Osteoblast (primary cell): ENCODE data around the gene STARD9. TPM values are rescaled to one million over a fixed set of nuclear protein-coding genes. Genes with fewer than 3 reads are reported as not detected.

ENCODE experiments used
- DNase-seq: peaks from one replicate; pipeline ENCODE4 v3.0.0; 2011; ENCODE audit warnings: low spot score, mixed read lengths; ENCODE audit not compliant: insufficient read length; ENCODE audit errors: missing footprints
- H2AFZ ChIP-seq: 2 replicates; pipeline ENCODE4 v1.6.0; 2011; ENCODE audit warnings: mild to moderate bottlenecking, low read length
- H3K27ac ChIP-seq: 2 replicates; pipeline ENCODE4 v1.5.1; 2011; ENCODE audit warnings: mild to moderate bottlenecking, low read depth, low read length, moderate library complexity
- H3K27me3 ChIP-seq: 2 replicates; pipeline ENCODE4 v1.6.0; 2012; ENCODE audit warnings: mild to moderate bottlenecking, control low read depth, inconsistent platforms, low read length, moderate library complexity; ENCODE audit not compliant: insufficient read depth
- H3K36me3 ChIP-seq: 2 replicates; pipeline ENCODE4 v1.5.1; 2011; ENCODE audit warnings: mild to moderate bottlenecking, low read length, control low read depth, moderate library complexity; ENCODE audit not compliant: insufficient read depth
- H3K4me1 ChIP-seq: 2 replicates; pipeline ENCODE4 v1.5.1; 2011; ENCODE audit warnings: mild to moderate bottlenecking, low read length, control low read depth, moderate library complexity; ENCODE audit not compliant: insufficient read depth
- H3K4me2 ChIP-seq: 2 replicates; pipeline ENCODE4 v1.6.0; 2011; ENCODE audit warnings: mild to moderate bottlenecking, low read length; ENCODE audit not compliant: insufficient read depth
- H3K4me3 ChIP-seq: fragments of 200-600 bp; sonication (generic); 3 replicates; pipeline ENCODE4 v1.5.1; 2012; ENCODE audit warnings: mild to moderate bottlenecking, low read length, inconsistent platforms; ENCODE audit not compliant: insufficient read depth
- H3K79me2 ChIP-seq: 2 replicates; pipeline ENCODE4 v1.6.0; 2012; ENCODE audit warnings: mild to moderate bottlenecking, low read length, control low read depth, inconsistent platforms; ENCODE audit not compliant: insufficient read depth
- H3K9me3 ChIP-seq: 2 replicates; pipeline ENCODE4 v1.5.1; 2011; ENCODE audit warnings: low read depth, low read length, control low read depth
- H4K20me1 ChIP-seq: 2 replicates; pipeline ENCODE4 v1.6.0; 2012; ENCODE audit warnings: mild to moderate bottlenecking, low read length, control low read depth; ENCODE audit not compliant: insufficient read depth
- CTCF ChIP-seq: IDR thresholded peaks from 2 replicates; pipeline ENCODE4 v1.5.1; 2011; ENCODE audit warnings: mild to moderate bottlenecking, low read depth, low read length, moderate library complexity; ENCODE audit errors: extremely low read depth
- total RNA-seq: library from RNA; depleted of rRNA; stranded (reverse); fragments of >200 nt; gene quantifications from 2 replicates; pipeline ENCODE4 v1.2.3, GENCODE V29; 2012

Gene STARD9
- total RNA-seq, 1 donor: 9.4 TPM

GRCh38 chr15:42591238-42591934, 16.0 kb downstream of the STARD9 start:
- Histone ChIP-seq H3K36me3 (no peaks in the 10 kb centered on the region), H3K4me3 (no peak overlapping the region), H2AFZ (no peak overlapping the region), H3K4me1 (peaks cover 2% of the 10 kb centered on the region), H3K9me3 (no peaks in the 10 kb centered on the region), H3K79me2 (no peaks in the 10 kb centered on the region), H3K4me2 (no peak overlapping the region), H3K27me3 (no peaks in the 10 kb centered on the region), H4K20me1 (no peaks in the 10 kb centered on the region), H3K27ac (no peak overlapping the region)
- peak; percentile 71 for DNase-seq
- TF ChIP-seq CTCF: peak; percentile 38

- H3K27me3 ChIP-seq: no peaks in the 10 kb centered on the region
- H3K4me1 ChIP-seq: peaks cover 2% of the 10 kb centered on the region
- no peak for DNase-seq
- no peaks in the 10 kb centered on the region for H3K36me3 ChIP-seq
- no peak overlapping the region for H3K4me3 ChIP-seq
- H3K9me3 ChIP-seq: no peaks in the 10 kb centered on the region
- no peak overlapping the region for H3K4me2 ChIP-seq
- H3K79me2 ChIP-seq: no peaks in the 10 kb centered on the region
- no peaks in the 10 kb centered on the region for H4K20me1 ChIP-seq
- no peak overlapping the region for H3K27ac ChIP-seq
- H2AFZ ChIP-seq: no peak overlapping the region
- TF ChIP-seq CTCF: no peak
Measured at GRCh38 chr15:42592716-42593115, 17.3 kb downstream of the STARD9 start.

- no peak for DNase-seq
- Histone ChIP-seq H3K4me2 (no peak overlapping the region), H3K27me3 (no peaks in the 10 kb centered on the region), H3K9me3 (no peaks in the 10 kb centered on the region), H3K27ac (no peak overlapping the region), H3K36me3 (no peaks in the 10 kb centered on the region), H4K20me1 (no peaks in the 10 kb centered on the region), H3K4me1 (peaks cover 2% of the 10 kb centered on the region), H3K4me3 (no peak overlapping the region), H3K79me2 (no peaks in the 10 kb centered on the region), H2AFZ (no peak overlapping the region)
- TF ChIP-seq CTCF: no peak
Measured at GRCh38 chr15:42593143-42593542, 17.7 kb downstream of the STARD9 start.

- Histone ChIP-seq H3K36me3 (no peaks in the 10 kb centered on the region), H3K4me1 (peaks cover 2% of the 10 kb centered on the region), H3K4me3 (no peak overlapping the region), H3K9me3 (no peaks in the 10 kb centered on the region), H2AFZ (no peak overlapping the region), H3K79me2 (no peaks in the 10 kb centered on the region), H4K20me1 (no peaks in the 10 kb centered on the region), H3K4me2 (no peak overlapping the region), H3K27me3 (no peaks in the 10 kb centered on the region), H3K27ac (no peak overlapping the region)
- DNase-seq: no peak
- no peak for TF ChIP-seq CTCF
Measured at GRCh38 chr15:42594095-42594494, 18.7 kb downstream of the STARD9 start.
